Mesendoderm (in vitro differentiated cells): ENCODE results near the gene ELOVL7.
"Not testable (repeated sequence)": the region's sequence is repeated elsewhere in the genome, so short reads cannot be mapped to it uniquely, and the experiment has no call there.

Experiments used
- DNase-seq: peaks from one replicate; pipeline ENCODE4 v3.0.0; 2013
- H2AK5ac ChIP-seq: 2 replicates; pipeline ENCODE4 v1.6.1; 2013; ENCODE audit warnings: low read length, inconsistent platforms
- H2BK120ac ChIP-seq: 2 replicates; pipeline ENCODE4 v1.6.1; 2013; ENCODE audit warnings: low read depth, mild to moderate bottlenecking, low read length, moderate library complexity, mixed read lengths
- H2BK15ac ChIP-seq: replicated peaks from 2 replicates; pipeline ENCODE4 v1.6.1; 2013; ENCODE audit warnings: low read depth, mild to moderate bottlenecking, moderate library complexity
- H2BK5ac ChIP-seq: 2 replicates; pipeline ENCODE4 v1.6.1; 2013; ENCODE audit warnings: low read length, inconsistent platforms
- H3K18ac ChIP-seq: 2 replicates; pipeline ENCODE4 v1.6.1; 2013; ENCODE audit warnings: mild to moderate bottlenecking, low read length, mixed read lengths
- H3K23ac ChIP-seq: one replicate; pipeline ENCODE4 v1.6.1; 2013; ENCODE audit warnings: low read length
- H3K27ac ChIP-seq: 2 replicates; pipeline ENCODE4 v1.5.1; 2013; ENCODE audit warnings: low read depth, mild to moderate bottlenecking, inconsistent platforms, low read length, moderate library complexity
- H3K27me3 ChIP-seq: 2 replicates; pipeline ENCODE4 v1.6.1; 2013; ENCODE audit warnings: low read length, control low read depth, mild to moderate bottlenecking, inconsistent platforms; ENCODE audit not compliant: insufficient read depth, poor library complexity
- H3K36me3 ChIP-seq: 2 replicates; pipeline ENCODE4 v1.6.1; 2013; ENCODE audit warnings: low read length, inconsistent platforms; ENCODE audit not compliant: control insufficient read depth, insufficient read depth
- H3K4ac ChIP-seq: one replicate; pipeline ENCODE4 v1.6.1; 2013; ENCODE audit warnings: low read depth, mild to moderate bottlenecking, low read length, moderate library complexity
- H3K4me1 ChIP-seq: 2 replicates; pipeline ENCODE4 v1.6.1; 2013; ENCODE audit warnings: low read depth, low read length, inconsistent platforms; ENCODE audit not compliant: control insufficient read depth
- H3K4me2 ChIP-seq: 2 replicates; pipeline ENCODE4 v1.6.1; 2013; ENCODE audit warnings: low read length
- H3K4me3 ChIP-seq: 2 replicates; pipeline ENCODE4 v1.5.1; 2013; ENCODE audit warnings: mild to moderate bottlenecking, low read length
- H3K56ac ChIP-seq: one replicate; pipeline ENCODE4 v1.6.1; 2013; ENCODE audit warnings: low read length
- H3K79me1 ChIP-seq: 2 replicates; pipeline ENCODE4 v1.6.1; 2013; ENCODE audit warnings: low read length, inconsistent platforms
- H3K79me2 ChIP-seq: 2 replicates; pipeline ENCODE4 v1.6.1; 2013; ENCODE audit warnings: mild to moderate bottlenecking, low read length; ENCODE audit not compliant: control insufficient read depth, insufficient read depth
- H3K9ac ChIP-seq: 2 replicates; pipeline ENCODE4 v1.6.1; 2013; ENCODE audit warnings: low read length, inconsistent platforms
- H4K5ac ChIP-seq: one replicate; pipeline ENCODE4 v1.6.1; 2013; ENCODE audit warnings: low read length
- H4K8ac ChIP-seq: one replicate; pipeline ENCODE4 v1.6.1; 2013; ENCODE audit warnings: low read depth, mild to moderate bottlenecking, control low read depth, low read length, moderate library complexity
- WGBS: extraction: QIAGEN DNeasy Blood & Tissue Kit; methylation state at CpG from one replicate; pipeline ENCODE4 v1.1.7; 2013; ENCODE audit warnings: low lambda C conversion rate, missing lambda C conversion rate; ENCODE audit not compliant: insufficient coverage; ENCODE audit errors: extremely low coverage; 5-methylcytosine and 5-hydroxymethylcytosine counted together

The ELOVL7 gene

DNA sequence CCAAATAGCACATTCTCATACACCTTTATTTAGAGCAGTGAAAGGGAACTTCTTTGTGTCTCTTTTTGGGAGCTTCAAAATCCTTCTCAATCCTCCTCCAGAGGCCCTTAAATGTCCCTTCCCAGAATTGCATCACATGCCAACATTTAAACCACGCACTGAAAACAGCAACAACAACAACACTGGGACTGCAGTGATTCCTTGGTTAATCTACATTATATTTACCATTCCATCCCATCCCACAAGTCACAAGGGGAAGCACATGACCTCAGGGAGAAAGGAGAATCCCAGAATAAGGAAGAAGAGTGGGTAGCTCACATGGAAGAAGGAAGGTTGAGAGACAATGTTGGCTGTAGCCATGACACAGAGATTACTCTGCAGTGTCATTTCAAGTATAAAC is 41.1 kb downstream of the ELOVL7 start:
- Histone ChIP-seq H3K9ac (no peak overlapping the region), H2BK5ac (no peak overlapping the region), H2BK120ac (no peak overlapping the region), H3K36me3 (no peaks in the 10 kb centered on the region), H3K4ac (no peak overlapping the region), H3K27me3 (no peaks in the 10 kb centered on the region), H4K5ac (no peak overlapping the region), H3K23ac (no peak overlapping the region), H3K18ac (no peak overlapping the region), H3K27ac (no peak overlapping the region), H3K4me1 (no peaks in the 10 kb centered on the region), H3K79me2 (no peaks in the 10 kb centered on the region), H2AK5ac (no peak overlapping the region), H4K8ac (no peak overlapping the region), H3K56ac (no peak overlapping the region), H3K79me1 (no peaks in the 10 kb centered on the region), H2BK15ac (no peak overlapping the region), H3K4me2 (no peak overlapping the region), H3K4me3 (no peak overlapping the region)
- no CpG with 5 or more reads among the region's 1 CpG for WGBS
- DNase-seq: no peak

DNA sequence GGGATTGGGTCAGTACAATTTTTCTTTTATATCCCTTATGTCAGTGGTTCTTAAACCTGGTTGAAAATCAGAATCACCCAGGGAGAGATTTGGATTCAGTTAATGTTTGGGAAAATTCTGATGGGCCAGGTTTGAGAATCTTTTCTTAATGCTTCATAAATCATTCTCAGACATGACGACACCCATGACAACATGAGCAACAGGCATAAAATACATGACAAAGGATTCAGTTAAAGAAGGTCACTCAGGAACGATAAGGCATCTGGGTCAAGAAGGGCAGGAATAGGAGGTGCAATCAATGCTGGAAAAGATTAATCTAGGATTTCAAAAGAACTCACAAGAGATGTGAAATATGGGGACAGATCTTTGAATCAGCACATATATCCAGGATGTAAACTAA is 41.8 kb downstream of the ELOVL7 start:
- Histone ChIP-seq H3K27me3 (no peaks in the 10 kb centered on the region), H4K5ac (no peak overlapping the region), H3K4me2 (no peak overlapping the region), H3K79me1 (no peaks in the 10 kb centered on the region), H3K27ac (no peak overlapping the region), H2BK5ac (no peak overlapping the region), H3K36me3 (no peaks in the 10 kb centered on the region), H3K4ac (no peak overlapping the region), H3K18ac (no peak overlapping the region), H3K9ac (no peak overlapping the region), H3K4me1 (peaks cover 4% of the 10 kb centered on the region), H4K8ac (no peak overlapping the region), H3K79me2 (no peaks in the 10 kb centered on the region), H2BK15ac (no peak overlapping the region), H2AK5ac (no peak overlapping the region), H3K23ac (no peak overlapping the region), H3K4me3 (no peak overlapping the region), H3K56ac (no peak overlapping the region), H2BK120ac (no peak overlapping the region)
- no peak for DNase-seq
- no CpG with 5 or more reads among the region's 2 CpGs for whole genome bisulfite sequencing

DNA sequence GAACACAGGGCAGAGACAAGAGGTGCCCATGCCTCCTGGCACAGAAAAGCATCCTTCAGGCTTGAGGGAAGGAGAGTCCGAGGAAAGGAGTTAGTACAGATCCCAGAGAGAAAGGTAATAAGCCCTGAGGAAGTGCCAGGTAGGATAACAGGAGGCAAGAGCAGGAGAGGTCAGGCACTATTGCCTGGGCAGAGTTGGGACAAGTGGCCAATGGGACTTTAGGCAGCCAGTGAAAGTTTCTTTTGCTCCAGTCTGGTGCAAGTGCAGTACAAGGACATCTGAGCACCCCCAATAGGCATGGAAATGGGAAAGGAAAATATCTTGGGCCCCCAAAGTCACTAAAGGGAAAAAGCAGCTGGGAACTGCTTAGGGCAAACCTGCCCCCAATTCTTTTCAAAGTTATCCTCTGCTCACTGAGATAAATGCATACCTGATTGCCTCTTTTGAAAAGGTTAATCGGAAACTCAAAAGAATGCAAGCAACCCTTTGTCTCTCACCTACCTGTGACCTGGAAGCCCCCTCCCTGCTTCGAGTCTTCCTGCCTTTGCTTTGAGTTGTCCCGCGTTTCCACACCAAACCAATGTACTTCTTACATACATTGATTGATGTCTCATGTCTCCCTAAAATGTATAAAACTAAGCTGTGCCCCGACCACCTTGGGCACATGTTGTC is 46.5 kb downstream of the ELOVL7 start:
- Histone ChIP-seq H2BK120ac (no peak overlapping the region), H3K27me3 (no peaks in the 10 kb centered on the region)

DNA sequence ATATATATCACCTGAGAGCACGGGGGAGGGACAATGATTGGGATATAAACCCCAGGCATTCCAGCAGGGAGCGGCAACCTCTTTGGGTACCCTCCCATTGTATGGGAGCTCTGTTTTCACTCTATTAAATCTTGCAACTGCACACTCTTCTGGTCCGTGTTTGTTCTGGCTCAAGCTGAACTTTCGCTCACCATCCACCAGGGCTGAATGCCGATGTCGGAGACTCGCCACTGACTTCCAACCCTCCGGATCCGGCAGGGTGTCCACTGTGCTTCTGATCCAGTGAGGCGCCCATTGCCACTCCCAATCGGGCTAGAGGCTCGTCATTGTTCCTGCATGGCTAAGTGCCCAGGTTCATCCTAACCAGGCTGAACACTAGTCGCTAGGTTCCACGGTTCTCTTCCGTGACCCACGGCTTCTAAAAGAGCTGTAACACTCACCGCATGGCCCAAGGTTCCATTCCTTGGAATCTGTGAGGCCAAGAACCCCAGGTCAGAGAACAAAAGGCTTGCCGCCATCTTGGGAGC is 48.6 kb downstream of the ELOVL7 start:
- H2BK15ac ChIP-seq, H3K27ac ChIP-seq, H2BK120ac ChIP-seq, H3K4me2 ChIP-seq, H3K4ac ChIP-seq, H2AK5ac ChIP-seq, H4K8ac ChIP-seq, H3K36me3 ChIP-seq, H3K18ac ChIP-seq, H3K56ac ChIP-seq, H3K79me2 ChIP-seq, H3K23ac ChIP-seq, H3K9ac ChIP-seq, DNase-seq, H3K27me3 ChIP-seq, H2BK5ac ChIP-seq, H3K4me3 ChIP-seq, H3K79me1 ChIP-seq, H3K4me1 ChIP-seq, H4K5ac ChIP-seq: not testable (repeated sequence)
- no CpG with 5 or more reads among the region's 18 CpGs for WGBS

More for the DNA sequence above, 46.5 kb downstream of the ELOVL7 start:
- Histone ChIP-seq H3K79me1 (no peaks in the 10 kb centered on the region), H3K23ac (no peak overlapping the region), H3K4me3 (no peak overlapping the region), H3K4me2 (no peak overlapping the region), H3K18ac (peak overlapping the region; percentile 9), H3K9ac (peak overlapping the region; percentile 11), H3K56ac (peak overlapping the region; percentile 38), H2BK5ac (peak overlapping the region; percentile 30), H2BK15ac (no peak overlapping the region), H4K8ac (no peak overlapping the region), H4K5ac (no peak overlapping the region), H2AK5ac (peak overlapping the region; percentile 55), H3K79me2 (no peaks in the 10 kb centered on the region), H3K36me3 (no peaks in the 10 kb centered on the region), H3K4me1 (peaks cover 5% of the 10 kb centered on the region), H3K4ac (no peak overlapping the region), H3K27ac (no peak overlapping the region)
- peak; percentile 37 for DNase-seq
- no CpG with 5 or more reads among the region's 6 CpGs for WGBS

DNA sequence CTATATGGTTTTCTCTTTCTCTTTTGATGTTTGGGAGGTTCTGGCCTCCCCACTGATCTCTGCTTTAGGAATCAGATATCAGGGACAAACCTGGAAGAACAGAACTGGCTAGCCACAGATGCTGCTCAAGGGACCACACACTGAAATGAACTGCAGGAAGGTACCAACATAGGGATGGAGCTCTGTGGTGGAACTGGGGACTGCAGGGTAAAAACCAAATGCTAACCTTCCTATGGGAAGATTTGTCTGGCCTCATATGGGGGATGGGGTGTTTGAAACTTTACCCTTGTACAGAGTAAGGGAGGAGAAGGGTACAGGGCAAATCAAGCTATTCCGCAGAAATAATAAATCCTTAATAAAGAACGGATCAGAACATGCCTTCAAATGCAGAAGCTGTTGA is 49.4 kb downstream of the ELOVL7 start:
- Histone ChIP-seq H4K8ac (no peak overlapping the region), H2BK120ac (no peak overlapping the region), H4K5ac (no peak overlapping the region), H3K36me3 (no peaks in the 10 kb centered on the region), H2BK5ac (no peak overlapping the region), H3K79me2 (no peaks in the 10 kb centered on the region), H3K4me3 (no peak overlapping the region), H2BK15ac (no peak overlapping the region), H3K23ac (no peak overlapping the region), H3K79me1 (no peaks in the 10 kb centered on the region), H3K27ac (no peak overlapping the region), H3K56ac (no peak overlapping the region), H3K9ac (no peak overlapping the region), H3K4me2 (no peak overlapping the region), H3K4ac (no peak overlapping the region), H3K27me3 (no peaks in the 10 kb centered on the region), H3K4me1 (peaks cover 5% of the 10 kb centered on the region), H2AK5ac (no peak overlapping the region), H3K18ac (no peak overlapping the region)
- no CpG with 5 or more reads among the region's 2 CpGs for WGBS
- peak; percentile 35 for DNase-seq

DNA sequence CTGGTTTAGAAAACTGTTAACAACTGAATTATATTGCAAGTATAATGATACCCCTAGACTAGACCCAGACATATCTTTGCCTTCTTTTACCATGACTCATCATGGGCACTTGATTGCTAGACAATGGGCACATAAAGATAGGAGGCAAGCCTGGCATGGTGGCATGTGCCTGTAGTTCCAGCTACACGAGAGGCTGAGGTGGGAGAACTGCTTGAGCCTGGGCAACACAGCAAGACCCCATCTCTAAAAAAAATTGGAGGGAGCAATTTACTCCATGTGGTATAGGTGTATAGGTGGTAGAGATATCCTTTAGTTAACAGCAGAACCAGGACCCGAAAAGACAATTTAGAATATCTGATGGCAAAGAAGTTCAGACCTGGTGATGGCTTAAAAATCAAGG is 51.6 kb downstream of the ELOVL7 start:
- Histone ChIP-seq H4K8ac (no peak overlapping the region), H3K27me3 (no peaks in the 10 kb centered on the region), H3K4ac (no peak overlapping the region), H2BK15ac (no peak overlapping the region), H3K9ac (no peak overlapping the region), H3K27ac (no peak overlapping the region), H3K4me3 (no peak overlapping the region), H3K23ac (no peak overlapping the region), H2BK5ac (no peak overlapping the region), H4K5ac (no peak overlapping the region), H3K79me2 (no peaks in the 10 kb centered on the region), H3K4me2 (no peak overlapping the region), H3K18ac (no peak overlapping the region), H2AK5ac (no peak overlapping the region), H3K36me3 (no peaks in the 10 kb centered on the region), H3K4me1 (peaks cover 3% of the 10 kb centered on the region), H2BK120ac (no peak overlapping the region), H3K56ac (no peak overlapping the region), H3K79me1 (no peaks in the 10 kb centered on the region)
- no peak for DNase-seq
- WGBS: no CpG with 5 or more reads among the region's 2 CpGs
